WTC11 (cell line): ENCODE results near the gene ADGB. TPM values are rescaled to one million over a fixed set of nuclear protein-coding genes. Genes with fewer than 3 reads are reported as not detected.

Experiments used
- ATAC-seq: fragments of 200-7000 bp; cut with Tn5 transposase; 2 replicates; pipeline ENCODE4 v1.10.0; 2021; ENCODE audit warnings: mild to moderate bottlenecking, moderate library complexity
- CTCF ChIA-PET: fragments of 300-600 bp; sonication (Branson Sonifier 250); formaldehyde crosslinking; loops from one replicate; lab custom pipeline; 2021; ENCODE audit warnings: antibody characterized with exemption; lab: Charles Lee
- POLR2A ChIA-PET: fragments of 350-600 bp; sonication (Branson Sonifier 250); formaldehyde crosslinking; loops from one replicate; lab custom pipeline; 2021; ENCODE audit warnings: antibody characterized with exemption; lab: Charles Lee
- DNase-seq: peaks from one replicate; pipeline ENCODE4 v3.0.0; 2021; ENCODE audit warnings: low spot score
- H3K27ac Mint-ChIP-seq: 2 replicates; pipeline ENCODE4 v1.8.0; 2021; ENCODE audit warnings: mixed read lengths
- H3K27me3 Mint-ChIP-seq: 2 replicates; pipeline ENCODE4 v1.8.0; 2021; ENCODE audit warnings: low read depth, mild to moderate bottlenecking, moderate library complexity, mixed read lengths
- H3K36me3 Mint-ChIP-seq: 2 replicates; pipeline ENCODE4 v1.8.0; 2021; ENCODE audit warnings: mixed read lengths
- H3K4me1 Mint-ChIP-seq: 2 replicates; pipeline ENCODE4 v1.8.0; 2022; ENCODE audit warnings: mixed read lengths
- H3K4me3 Mint-ChIP-seq: 2 replicates; pipeline ENCODE4 v1.8.0; 2021; ENCODE audit warnings: mild to moderate bottlenecking, moderate library complexity, mixed read lengths
- H3K9me3 Mint-ChIP-seq: 2 replicates; pipeline ENCODE4 v1.8.0; 2021; ENCODE audit warnings: mixed read lengths
- ATF2 ChIP-seq: sonication (generic); formaldehyde crosslinking; IDR thresholded peaks from 2 replicates; pipeline ENCODE4 v1.8.1; 2022; ENCODE audit warnings: low read depth, missing genetic modification reagents, borderline replicate concordance
- CREM ChIP-seq: sonication (generic); formaldehyde crosslinking; IDR thresholded peaks from 2 replicates; pipeline ENCODE4 v1.8.1; 2022; ENCODE audit warnings: mild to moderate bottlenecking, missing genetic modification reagents, moderate library complexity
- ESRRA ChIP-seq: sonication (generic); formaldehyde crosslinking; IDR thresholded peaks from 2 replicates; pipeline ENCODE4 v1.8.1; 2022; ENCODE audit warnings: mild to moderate bottlenecking, missing genetic modification reagents, borderline replicate concordance
- FOXK1 ChIP-seq: sonication (generic); formaldehyde crosslinking; IDR thresholded peaks from 2 replicates; pipeline ENCODE4 v1.8.0; 2022; ENCODE audit warnings: mild to moderate bottlenecking, moderate library complexity, missing genetic modification reagents
- GABPB1 ChIP-seq: sonication (generic); formaldehyde crosslinking; IDR thresholded peaks from 2 replicates; pipeline ENCODE4 v1.8.1; 2023; ENCODE audit warnings: mild to moderate bottlenecking, missing genetic modification reagents
- HMGA2 ChIP-seq: fragments of 250-450 bp; sonication (Bioruptor Pico); IDR thresholded peaks from 2 replicates; pipeline ENCODE4 v1.4.0; 2021; ENCODE audit warnings: mild to moderate bottlenecking, moderate library complexity
- HMGXB4 ChIP-seq: sonication (generic); formaldehyde crosslinking; IDR thresholded peaks from 2 replicates; pipeline ENCODE4 v1.8.1; 2023; ENCODE audit warnings: mild to moderate bottlenecking, moderate library complexity, missing genetic modification reagents
- JUN ChIP-seq: sonication (generic); formaldehyde crosslinking; IDR thresholded peaks from 2 replicates; pipeline ENCODE4 v1.8.0; 2023; ENCODE audit warnings: mild to moderate bottlenecking, missing genetic modification reagents
- KAT7 ChIP-seq: sonication (generic); formaldehyde crosslinking; IDR thresholded peaks from 2 replicates; pipeline ENCODE4 v1.8.1; 2023; ENCODE audit warnings: missing genetic modification reagents, mild to moderate bottlenecking, borderline replicate concordance
- NR2C2 ChIP-seq: sonication (generic); formaldehyde crosslinking; IDR thresholded peaks from 2 replicates; pipeline ENCODE4 v1.8.0; 2022; ENCODE audit warnings: mild to moderate bottlenecking, missing genetic modification reagents
- RORB ChIP-seq: fragments of 250-450 bp; sonication (Bioruptor Pico); IDR thresholded peaks from 2 replicates; pipeline ENCODE4 v1.9.0; 2021; ENCODE audit warnings: mild to moderate bottlenecking
- TCF7 ChIP-seq: sonication (generic); formaldehyde crosslinking; IDR thresholded peaks from 2 replicates; pipeline ENCODE4 v1.8.0; 2022; ENCODE audit warnings: mild to moderate bottlenecking, low read depth, missing genetic modification reagents, moderate library complexity
- TP53 ChIP-seq: sonication (generic); formaldehyde crosslinking; IDR thresholded peaks from 2 replicates; pipeline ENCODE4 v1.8.1; 2023; ENCODE audit warnings: mild to moderate bottlenecking, missing genetic modification reagents
- ZNF138 ChIP-seq: sonication (generic); formaldehyde crosslinking; conservative IDR thresholded peaks from 2 replicates; pipeline ENCODE4 v1.8.1; 2022; ENCODE audit warnings: mild to moderate bottlenecking, moderate library complexity, missing genetic modification reagents
- ZNF219 ChIP-seq: sonication (generic); formaldehyde crosslinking; IDR thresholded peaks from 2 replicates; pipeline ENCODE4 v1.8.0; 2023; ENCODE audit warnings: missing genetic modification reagents, mild to moderate bottlenecking, borderline replicate concordance
- ZNF281 ChIP-seq: sonication (generic); formaldehyde crosslinking; IDR thresholded peaks from 2 replicates; pipeline ENCODE4 v1.8.0; 2023; ENCODE audit warnings: mild to moderate bottlenecking, missing genetic modification reagents
- total RNA-seq: library from RNA; stranded (reverse); gene quantifications from 3 replicates; pipeline ENCODE4 v1.2.3, GENCODE V29; 2021
- TF ChIP-seq, protein P1 (sequence below): sonication (generic); formaldehyde crosslinking; IDR thresholded peaks from 2 replicates; pipeline ENCODE4 v1.8.1; 2023; ENCODE audit warnings: mild to moderate bottlenecking, missing genetic modification reagents
- TF ChIP-seq, protein P2 (sequence below): sonication (generic); formaldehyde crosslinking; conservative IDR thresholded peaks from 2 replicates; pipeline ENCODE4 v1.8.1; 2023; ENCODE audit warnings: mild to moderate bottlenecking, low read depth, missing genetic modification reagents, moderate library complexity
- TF ChIP-seq, protein P3 (sequence below): sonication (generic); formaldehyde crosslinking; IDR thresholded peaks from 2 replicates; pipeline ENCODE4 v1.8.1; 2022; ENCODE audit warnings: missing genetic modification reagents, borderline replicate concordance
- TF ChIP-seq, protein P4 (sequence below): fragments of 250-450 bp; sonication (Bioruptor Pico); IDR thresholded peaks from 2 replicates; pipeline ENCODE4 v1.9.0; 2021; ENCODE audit warnings: mild to moderate bottlenecking

The ADGB gene
- total RNA-seq, 1 experiment from 2014 or later = not detected

GRCh38 chr6:146574211-146574610, 24.6 kb upstream of the ADGB start (continued):
- no peak for TF ChIP-seq CREM (CRISPR knock-in tag)
- TF ChIP-seq, protein P1, sequence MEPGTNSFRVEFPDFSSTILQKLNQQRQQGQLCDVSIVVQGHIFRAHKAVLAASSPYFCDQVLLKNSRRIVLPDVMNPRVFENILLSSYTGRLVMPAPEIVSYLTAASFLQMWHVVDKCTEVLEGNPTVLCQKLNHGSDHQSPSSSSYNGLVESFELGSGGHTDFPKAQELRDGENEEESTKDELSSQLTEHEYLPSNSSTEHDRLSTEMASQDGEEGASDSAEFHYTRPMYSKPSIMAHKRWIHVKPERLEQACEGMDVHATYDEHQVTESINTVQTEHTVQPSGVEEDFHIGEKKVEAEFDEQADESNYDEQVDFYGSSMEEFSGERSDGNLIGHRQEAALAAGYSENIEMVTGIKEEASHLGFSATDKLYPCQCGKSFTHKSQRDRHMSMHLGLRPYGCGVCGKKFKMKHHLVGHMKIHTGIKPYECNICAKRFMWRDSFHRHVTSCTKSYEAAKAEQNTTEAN (CRISPR knock-in tag) = no peak
- TF ChIP-seq, protein P2, sequence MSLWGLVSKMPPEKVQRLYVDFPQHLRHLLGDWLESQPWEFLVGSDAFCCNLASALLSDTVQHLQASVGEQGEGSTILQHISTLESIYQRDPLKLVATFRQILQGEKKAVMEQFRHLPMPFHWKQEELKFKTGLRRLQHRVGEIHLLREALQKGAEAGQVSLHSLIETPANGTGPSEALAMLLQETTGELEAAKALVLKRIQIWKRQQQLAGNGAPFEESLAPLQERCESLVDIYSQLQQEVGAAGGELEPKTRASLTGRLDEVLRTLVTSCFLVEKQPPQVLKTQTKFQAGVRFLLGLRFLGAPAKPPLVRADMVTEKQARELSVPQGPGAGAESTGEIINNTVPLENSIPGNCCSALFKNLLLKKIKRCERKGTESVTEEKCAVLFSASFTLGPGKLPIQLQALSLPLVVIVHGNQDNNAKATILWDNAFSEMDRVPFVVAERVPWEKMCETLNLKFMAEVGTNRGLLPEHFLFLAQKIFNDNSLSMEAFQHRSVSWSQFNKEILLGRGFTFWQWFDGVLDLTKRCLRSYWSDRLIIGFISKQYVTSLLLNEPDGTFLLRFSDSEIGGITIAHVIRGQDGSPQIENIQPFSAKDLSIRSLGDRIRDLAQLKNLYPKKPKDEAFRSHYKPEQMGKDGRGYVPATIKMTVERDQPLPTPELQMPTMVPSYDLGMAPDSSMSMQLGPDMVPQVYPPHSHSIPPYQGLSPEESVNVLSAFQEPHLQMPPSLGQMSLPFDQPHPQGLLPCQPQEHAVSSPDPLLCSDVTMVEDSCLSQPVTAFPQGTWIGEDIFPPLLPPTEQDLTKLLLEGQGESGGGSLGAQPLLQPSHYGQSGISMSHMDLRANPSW (CRISPR knock-in tag) = no peak

GRCh38 chr6:146578054-146578453, 20.7 kb upstream of the ADGB start:
- Mint-ChIP-seq H3K36me3 (no peaks in the 10 kb centered on the region), H3K27me3 (no peaks in the 10 kb centered on the region), H3K4me3 (no peak overlapping the region), H3K4me1 (no peaks in the 10 kb centered on the region)
- no peak for ATAC-seq
- POLR2A ChIA-PET = no interaction called here
- CTCF ChIA-PET = no interaction called here
- no peak for TF ChIP-seq GABPB1 (CRISPR knock-in tag)
- TF ChIP-seq, protein P3, sequence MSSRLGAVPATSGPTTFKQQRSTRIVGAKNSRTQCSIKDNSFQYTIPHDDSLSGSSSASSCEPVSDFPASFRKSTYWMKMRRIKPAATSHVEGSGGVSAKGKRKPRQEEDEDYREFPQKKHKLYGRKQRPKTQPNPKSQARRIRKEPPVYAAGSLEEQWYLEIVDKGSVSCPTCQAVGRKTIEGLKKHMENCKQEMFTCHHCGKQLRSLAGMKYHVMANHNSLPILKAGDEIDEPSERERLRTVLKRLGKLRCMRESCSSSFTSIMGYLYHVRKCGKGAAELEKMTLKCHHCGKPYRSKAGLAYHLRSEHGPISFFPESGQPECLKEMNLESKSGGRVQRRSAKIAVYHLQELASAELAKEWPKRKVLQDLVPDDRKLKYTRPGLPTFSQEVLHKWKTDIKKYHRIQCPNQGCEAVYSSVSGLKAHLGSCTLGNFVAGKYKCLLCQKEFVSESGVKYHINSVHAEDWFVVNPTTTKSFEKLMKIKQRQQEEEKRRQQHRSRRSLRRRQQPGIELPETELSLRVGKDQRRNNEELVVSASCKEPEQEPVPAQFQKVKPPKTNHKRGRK (CRISPR knock-in tag) = no peak
- no peak for TF ChIP-seq HMGXB4
- no peak for TF ChIP-seq NR2C2 (CRISPR knock-in tag)
- TF ChIP-seq ESRRA (CRISPR knock-in tag) = no peak
- no peak for TF ChIP-seq JUN (CRISPR knock-in tag)
- TF ChIP-seq HMGA2 (CRISPR knock-in tag) = no peak
- TF ChIP-seq ZNF138 = no peak
- TF ChIP-seq, protein P4, sequence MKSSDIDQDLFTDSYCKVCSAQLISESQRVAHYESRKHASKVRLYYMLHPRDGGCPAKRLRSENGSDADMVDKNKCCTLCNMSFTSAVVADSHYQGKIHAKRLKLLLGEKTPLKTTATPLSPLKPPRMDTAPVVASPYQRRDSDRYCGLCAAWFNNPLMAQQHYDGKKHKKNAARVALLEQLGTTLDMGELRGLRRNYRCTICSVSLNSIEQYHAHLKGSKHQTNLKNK (CRISPR knock-in tag) = no peak
- no peak for TF ChIP-seq KAT7 (CRISPR knock-in tag)
- TF ChIP-seq ATF2 (CRISPR knock-in tag) = no peak
- TF ChIP-seq ZNF281 (CRISPR knock-in tag) = no peak
- TF ChIP-seq RORB (CRISPR knock-in tag) = no peak
- no peak for TF ChIP-seq FOXK1 (CRISPR knock-in tag)
- TF ChIP-seq TCF7 = no peak
- no peak for TF ChIP-seq ZNF219 (CRISPR knock-in tag)
- TF ChIP-seq TP53 (CRISPR knock-in tag) = no peak
- TF ChIP-seq, all 79 proteins: peak for 0
- no peak for DNase-seq
- no peak overlapping the region for H3K27ac Mint-ChIP-seq
- H3K9me3 Mint-ChIP-seq = peaks cover 6% of the 10 kb centered on the region; the same call in 1 of the 2 replicates
